Measurements from ENCODE around the gene GTF2H4.

- TF ChIP-seq CTCF (conservative IDR thresholded peaks at IDR 0.05; ENCODE audit: low read length) (no peak), EZH2phosphoT487 (IDR thresholded peaks at IDR 0.05; ENCODE audit: borderline replicate concordance, low read depth, low read length) (no peak)
Observed at GRCh38 chr6:30876039-30876730, 31.8 kb upstream of the GTF2H4 start.
